HG02763 (cell line): ENCODE results near the gene YPEL3.

Experiments
- ATAC-seq: cut with Tn5 transposase; IDR thresholded peaks from one replicate; pipeline ENCODE4 v1.9.1; 2021; ENCODE audit warnings: mild to moderate bottlenecking, moderate library complexity; ENCODE audit not compliant: unreplicated experiment

Gene YPEL3

GRCh38 chr16:30070490-30070889 lies 25.5 kb downstream of the YPEL3 start:
- no peak for ATAC-seq

- no peak for ATAC-seq
Measured at GRCh38 chr16:30069611-30070462, 26.2 kb downstream of the YPEL3 start.

GRCh38 chr16:30068750-30069610 lies 27.0 kb downstream of the YPEL3 start:
- ATAC-seq, result no peak

- ATAC-seq, result no peak
Measured at GRCh38 chr16:30068333-30068732, 27.7 kb downstream of the YPEL3 start.

- no peak for ATAC-seq
Measured at GRCh38 chr16:30067584-30067916, 28.5 kb downstream of the YPEL3 start.

- no peak for ATAC-seq
Measured at GRCh38 chr16:30066761-30067583, 29.0 kb downstream of the YPEL3 start.

- ATAC-seq, result no peak
Measured at GRCh38 chr16:30065943-30066760, 29.9 kb downstream of the YPEL3 start.

- peak; percentile 76 for ATAC-seq
Measured at GRCh38 chr16:30065102-30065942, 30.7 kb downstream of the YPEL3 start, which contains the start of gene ALDOA. Gene ALDOA, plus strand, starts transcription at chr16:30065760. Its CDS starts 1,138 bp downstream, at chr16:30066898.

GRCh38 chr16:30064729-30065101 lies 31.3 kb downstream of the YPEL3 start:
- ATAC-seq, result no peak

- ATAC-seq, result no peak
Measured at GRCh38 chr16:30063893-30064728, 31.9 kb downstream of the YPEL3 start.

GRCh38 chr16:30063278-30063892 lies 32.6 kb downstream of the YPEL3 start:
- no peak for ATAC-seq

GRCh38 chr16:30060836-30061554 lies 35.0 kb downstream of the YPEL3 start:
- ATAC-seq, result no peak

- ATAC-seq, result no peak
Measured at GRCh38 chr16:30060346-30060745, 35.7 kb downstream of the YPEL3 start.

GRCh38 chr16:30054959-30055553 lies 41.0 kb downstream of the YPEL3 start:
- no peak for ATAC-seq

GRCh38 chr16:30054451-30054850 lies 41.6 kb downstream of the YPEL3 start:
- no peak for ATAC-seq

- ATAC-seq, result no peak
Measured at GRCh38 chr16:30053376-30054015, 42.5 kb downstream of the YPEL3 start.
